ENCODE results near the gene YAP1.
A peak's percentile ranks its signal among the peaks of the same experiment; 100 is the strongest.

The YAP1 gene

DNA sequence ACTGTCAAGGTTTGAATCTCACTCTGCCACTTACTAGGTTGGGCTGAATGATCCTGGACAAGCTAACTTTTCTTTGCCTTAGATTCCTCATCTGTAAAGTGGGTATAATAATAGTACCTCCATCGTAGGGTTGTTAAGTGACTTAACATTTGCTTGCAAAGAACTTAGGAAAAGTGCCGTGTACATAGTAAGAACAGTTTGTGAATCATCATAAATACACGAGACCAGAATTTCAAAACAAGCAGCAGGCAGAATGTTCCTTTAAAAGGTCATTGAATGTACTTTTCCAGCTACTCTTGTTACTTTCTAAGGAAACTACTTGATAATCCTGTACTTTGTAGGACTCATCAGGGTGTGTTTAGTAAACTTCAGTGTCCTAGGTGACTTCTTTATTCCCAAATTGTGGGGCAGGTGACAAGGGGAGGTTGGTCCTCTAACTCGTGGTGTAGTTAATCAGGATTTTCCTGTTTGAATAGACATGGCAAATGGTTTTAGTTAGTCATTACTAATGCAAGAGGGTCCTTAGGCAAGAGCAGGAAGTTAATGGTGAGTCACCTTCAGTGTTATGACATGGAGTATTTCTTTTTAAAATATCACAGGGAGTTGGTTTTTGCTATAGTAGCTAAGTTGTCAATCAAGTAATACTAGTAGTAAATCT lies 67.9 kb downstream of the YAP1 start:
- H3K4me3 ChIP-seq (replicated peaks in 1 of 2; ENCODE audit: low read depth in 2 of 2, low read length in 2 of 2) = no peak overlapping the region
- TF ChIP-seq, protein P1, sequence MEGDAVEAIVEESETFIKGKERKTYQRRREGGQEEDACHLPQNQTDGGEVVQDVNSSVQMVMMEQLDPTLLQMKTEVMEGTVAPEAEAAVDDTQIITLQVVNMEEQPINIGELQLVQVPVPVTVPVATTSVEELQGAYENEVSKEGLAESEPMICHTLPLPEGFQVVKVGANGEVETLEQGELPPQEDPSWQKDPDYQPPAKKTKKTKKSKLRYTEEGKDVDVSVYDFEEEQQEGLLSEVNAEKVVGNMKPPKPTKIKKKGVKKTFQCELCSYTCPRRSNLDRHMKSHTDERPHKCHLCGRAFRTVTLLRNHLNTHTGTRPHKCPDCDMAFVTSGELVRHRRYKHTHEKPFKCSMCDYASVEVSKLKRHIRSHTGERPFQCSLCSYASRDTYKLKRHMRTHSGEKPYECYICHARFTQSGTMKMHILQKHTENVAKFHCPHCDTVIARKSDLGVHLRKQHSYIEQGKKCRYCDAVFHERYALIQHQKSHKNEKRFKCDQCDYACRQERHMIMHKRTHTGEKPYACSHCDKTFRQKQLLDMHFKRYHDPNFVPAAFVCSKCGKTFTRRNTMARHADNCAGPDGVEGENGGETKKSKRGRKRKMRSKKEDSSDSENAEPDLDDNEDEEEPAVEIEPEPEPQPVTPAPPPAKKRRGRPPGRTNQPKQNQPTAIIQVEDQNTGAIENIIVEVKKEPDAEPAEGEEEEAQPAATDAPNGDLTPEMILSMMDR (IDR thresholded peaks at IDR 0.05; ENCODE audit: low read depth, low read length) = no peak
- peak; percentile 88 to 95 for DNase-seq (ENCODE audit: low read depth in 2 of 2)

DNA sequence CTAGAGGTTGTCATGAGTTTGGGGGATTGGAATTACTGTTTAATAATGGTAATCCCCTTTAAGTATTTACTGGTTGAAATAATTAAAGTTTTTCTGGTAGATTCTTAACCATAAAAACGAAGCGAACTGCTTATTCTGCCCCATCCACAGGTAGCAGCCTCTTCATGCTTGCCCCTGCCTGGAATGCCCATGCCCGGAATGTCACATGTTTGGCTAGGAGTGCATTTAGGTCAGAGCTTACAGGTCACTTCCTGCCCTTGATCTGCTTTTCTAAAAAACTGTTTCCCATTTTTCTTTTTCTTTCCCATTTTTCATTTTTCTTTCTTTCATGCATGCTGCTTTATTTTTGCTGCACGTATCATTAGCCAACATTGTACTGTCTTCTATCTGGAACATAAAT lies 69.1 kb downstream of the YAP1 start:
- H3K4me3 ChIP-seq (replicated peaks in 1 of 2; ENCODE audit: low read depth in 2 of 2, low read length in 2 of 2) = no peak overlapping the region
- DNase-seq (ENCODE audit: low read depth in 2 of 2) = no peak
- TF ChIP-seq, protein P1 (IDR thresholded peaks at IDR 0.05; ENCODE audit: low read depth, low read length) = no peak

DNA sequence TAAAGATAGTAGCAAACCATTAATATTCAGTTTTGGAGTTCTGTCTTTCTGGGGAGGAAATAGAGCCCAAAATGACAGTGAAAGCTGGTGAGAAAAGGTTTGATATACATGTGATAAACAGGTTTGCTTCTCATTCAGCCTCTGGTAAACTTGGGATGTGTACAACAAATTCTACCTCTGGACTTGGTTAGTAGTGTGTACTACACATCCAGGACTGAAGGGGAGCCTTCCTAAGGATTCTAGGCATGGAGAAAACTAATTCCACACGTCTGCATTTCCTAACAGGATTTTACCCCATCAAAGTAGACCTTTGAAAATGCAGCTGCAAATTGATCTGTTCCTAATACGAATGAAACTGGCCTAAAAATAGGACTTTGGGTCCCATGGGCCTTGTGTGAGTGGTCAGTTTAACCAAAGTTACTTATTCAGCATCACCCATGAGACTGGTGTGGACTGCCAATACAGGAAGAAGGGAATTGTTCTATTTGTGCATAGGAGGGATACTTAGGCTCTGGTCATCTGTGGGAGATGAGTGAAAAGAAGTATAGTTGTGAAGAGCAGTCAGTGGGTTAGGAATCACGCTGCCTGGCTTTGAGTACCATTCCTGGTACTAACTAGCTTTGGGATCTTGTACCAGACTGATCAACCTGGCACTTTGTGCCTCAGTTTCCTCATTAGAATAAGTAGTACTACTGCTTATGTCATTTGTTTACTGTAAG lies 74.2 kb downstream of the YAP1 start:
- TF ChIP-seq, protein P1 (IDR thresholded peaks at IDR 0.05; ENCODE audit: low read depth, low read length) = no peak
- no peak overlapping the region for H3K4me3 ChIP-seq (replicated peaks in 1 of 2; ENCODE audit: low read depth in 2 of 2, low read length in 2 of 2)
- peak in 1 of 2 donors; percentile 36 for DNase-seq (ENCODE audit: low read depth in 2 of 2)

DNA sequence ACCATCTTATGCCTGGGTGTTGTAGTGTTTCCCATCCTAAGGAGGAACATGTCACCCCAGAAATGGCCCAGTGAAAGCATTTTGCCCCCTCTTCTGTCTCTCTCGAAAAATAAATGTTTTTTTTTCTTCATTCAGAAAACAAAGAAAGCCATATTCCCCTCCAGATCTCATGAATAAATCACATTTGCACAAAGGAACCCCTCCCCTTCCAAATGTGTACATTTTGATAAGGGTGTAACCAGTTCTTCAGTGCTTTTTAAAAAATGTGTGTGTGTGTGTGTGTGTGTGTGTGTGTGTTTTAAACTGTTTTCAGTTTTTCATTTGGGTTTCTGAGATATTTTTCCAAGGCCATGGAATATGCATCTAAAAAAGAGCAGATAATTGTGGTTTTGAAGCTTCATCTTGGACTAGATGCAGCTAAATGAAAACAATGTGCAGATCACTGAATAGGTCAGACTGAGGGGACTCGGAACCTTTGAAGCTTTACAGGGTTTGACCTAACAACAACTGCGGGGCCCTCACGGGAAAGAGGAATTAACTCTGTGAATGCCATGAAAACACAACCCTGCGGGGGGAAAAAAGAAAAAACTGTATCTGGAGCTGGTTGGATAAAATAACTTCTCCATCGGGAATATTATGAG lies 76.4 kb downstream of the YAP1 start:
- TF ChIP-seq, protein P1 (IDR thresholded peaks at IDR 0.05; ENCODE audit: low read depth, low read length) = no peak
- no peak for DNase-seq (ENCODE audit: low read depth in 2 of 2)
- H3K4me3 ChIP-seq (replicated peaks in 1 of 2; ENCODE audit: low read depth in 2 of 2, low read length in 2 of 2) = no peak overlapping the region

DNA sequence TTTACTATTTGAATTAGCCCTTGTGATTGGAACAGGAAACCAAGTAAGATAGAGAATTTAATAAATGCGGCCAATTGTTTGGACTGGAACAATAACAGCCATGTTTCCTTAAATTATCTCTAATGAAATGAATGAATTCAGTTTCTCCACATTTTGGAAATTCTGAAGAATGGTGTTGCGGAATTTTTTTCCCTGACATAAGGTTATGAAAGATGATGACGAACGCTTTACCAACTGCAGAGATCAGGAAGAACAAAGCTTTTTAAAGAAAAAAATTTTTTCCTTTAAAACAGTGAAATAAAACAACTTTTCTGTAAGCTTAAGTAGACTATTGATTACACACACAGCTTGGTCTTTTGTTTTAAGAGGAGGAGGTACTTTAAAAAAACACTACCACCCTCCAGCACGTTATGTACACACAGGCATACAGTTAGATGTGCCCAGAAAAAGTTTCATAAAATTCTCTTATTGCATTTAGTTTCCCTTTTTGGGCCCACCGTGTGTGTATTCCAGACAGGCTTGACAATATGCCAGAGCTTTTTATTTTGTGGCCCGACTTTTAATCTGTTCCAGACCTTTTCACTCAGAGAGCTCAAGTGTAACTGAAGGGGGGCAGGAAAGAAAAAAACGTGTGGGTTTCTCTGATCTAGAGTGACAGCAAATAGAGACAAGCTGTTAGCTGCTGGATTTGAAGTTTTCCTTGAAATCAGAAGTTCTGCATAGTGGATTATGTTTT lies 77.3 kb downstream of the YAP1 start:
- TF ChIP-seq, protein P1 (IDR thresholded peaks at IDR 0.05; ENCODE audit: low read depth, low read length) = no peak
- no peak overlapping the region for H3K4me3 ChIP-seq (replicated peaks in 1 of 2; ENCODE audit: low read depth in 2 of 2, low read length in 2 of 2)
- peak; percentile 57 to 63 for DNase-seq (ENCODE audit: low read depth in 2 of 2)

DNA sequence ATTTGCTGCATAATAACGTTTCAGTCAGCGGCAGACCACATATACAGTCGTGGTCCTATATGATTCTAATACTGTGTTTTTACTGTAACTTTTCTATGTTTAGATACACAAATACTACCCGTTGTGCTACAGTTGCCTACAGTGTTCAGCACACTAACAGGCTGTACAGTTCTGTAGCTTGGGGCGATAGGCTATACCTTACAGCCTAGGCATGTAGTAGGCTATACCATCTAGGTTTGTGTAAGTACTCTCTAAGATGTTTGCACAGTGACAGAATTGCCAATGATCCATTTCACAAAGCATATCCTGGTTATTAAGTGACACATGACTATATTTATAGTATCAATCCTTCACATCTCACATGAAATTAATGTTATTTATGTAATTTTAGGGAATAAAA lies 78.2 kb downstream of the YAP1 start:
- no peak overlapping the region for H3K4me3 ChIP-seq (replicated peaks in 1 of 2; ENCODE audit: low read depth in 2 of 2, low read length in 2 of 2)
- TF ChIP-seq, protein P1 (IDR thresholded peaks at IDR 0.05; ENCODE audit: low read depth, low read length) = no peak
- no peak for DNase-seq (ENCODE audit: low read depth in 2 of 2)
